SU-DHL-6 (cell line): ENCODE results near the gene TTC23.

ENCODE experiments used
- EZH2phosphoT487 ChIP-seq: fragments of 200-600 bp; sonication (generic), shearing (Covaris generic); conservative IDR thresholded peaks from 2 replicates; pipeline ENCODE4 v1.6.1; 2018; ENCODE audit warnings: mild to moderate bottlenecking, antibody characterized with exemption, low read length, moderate library complexity, mixed read lengths
- TF ChIP-seq, protein P1 (sequence below): fragments of 200-600 bp; sonication (generic); IDR thresholded peaks from one replicate; pipeline ENCODE4 v1.5.1; 2017; ENCODE audit warnings: antibody characterized with exemption, mild to moderate bottlenecking, low read length, moderate library complexity; ENCODE audit not compliant: insufficient read depth, poor library complexity, severe bottlenecking

DNA sequence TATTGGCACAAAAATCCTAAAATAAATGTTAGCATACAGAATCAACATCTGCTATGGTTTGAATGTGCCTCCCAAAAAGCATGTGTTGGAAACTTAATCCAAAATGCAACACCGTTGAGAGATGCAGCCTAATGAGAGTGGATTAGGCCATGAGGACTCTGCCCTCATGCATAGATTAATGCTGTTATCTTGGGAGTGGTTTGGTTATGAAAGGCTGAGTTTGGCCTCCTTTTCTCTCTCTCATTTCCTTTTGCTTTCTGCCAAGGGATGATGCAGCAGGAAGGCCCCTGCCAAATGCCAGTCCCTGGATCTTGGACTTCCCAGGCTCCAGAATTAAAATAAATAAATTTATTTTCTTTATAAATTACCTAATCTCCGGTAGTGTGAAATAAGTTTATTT lies 95.1 kb downstream of the TTC23 start:
- TF ChIP-seq, protein P1, sequence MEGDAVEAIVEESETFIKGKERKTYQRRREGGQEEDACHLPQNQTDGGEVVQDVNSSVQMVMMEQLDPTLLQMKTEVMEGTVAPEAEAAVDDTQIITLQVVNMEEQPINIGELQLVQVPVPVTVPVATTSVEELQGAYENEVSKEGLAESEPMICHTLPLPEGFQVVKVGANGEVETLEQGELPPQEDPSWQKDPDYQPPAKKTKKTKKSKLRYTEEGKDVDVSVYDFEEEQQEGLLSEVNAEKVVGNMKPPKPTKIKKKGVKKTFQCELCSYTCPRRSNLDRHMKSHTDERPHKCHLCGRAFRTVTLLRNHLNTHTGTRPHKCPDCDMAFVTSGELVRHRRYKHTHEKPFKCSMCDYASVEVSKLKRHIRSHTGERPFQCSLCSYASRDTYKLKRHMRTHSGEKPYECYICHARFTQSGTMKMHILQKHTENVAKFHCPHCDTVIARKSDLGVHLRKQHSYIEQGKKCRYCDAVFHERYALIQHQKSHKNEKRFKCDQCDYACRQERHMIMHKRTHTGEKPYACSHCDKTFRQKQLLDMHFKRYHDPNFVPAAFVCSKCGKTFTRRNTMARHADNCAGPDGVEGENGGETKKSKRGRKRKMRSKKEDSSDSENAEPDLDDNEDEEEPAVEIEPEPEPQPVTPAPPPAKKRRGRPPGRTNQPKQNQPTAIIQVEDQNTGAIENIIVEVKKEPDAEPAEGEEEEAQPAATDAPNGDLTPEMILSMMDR, result no peak
- TF ChIP-seq EZH2phosphoT487, result no peak
